ENCODE results near the gene GADD45B. TPM values are rescaled to one million over a fixed set of nuclear protein-coding genes. Genes with fewer than 3 reads are reported as not detected.

The GADD45B gene
- total RNA-seq, 1 donor from 2014 or later = 177 TPM

DNA sequence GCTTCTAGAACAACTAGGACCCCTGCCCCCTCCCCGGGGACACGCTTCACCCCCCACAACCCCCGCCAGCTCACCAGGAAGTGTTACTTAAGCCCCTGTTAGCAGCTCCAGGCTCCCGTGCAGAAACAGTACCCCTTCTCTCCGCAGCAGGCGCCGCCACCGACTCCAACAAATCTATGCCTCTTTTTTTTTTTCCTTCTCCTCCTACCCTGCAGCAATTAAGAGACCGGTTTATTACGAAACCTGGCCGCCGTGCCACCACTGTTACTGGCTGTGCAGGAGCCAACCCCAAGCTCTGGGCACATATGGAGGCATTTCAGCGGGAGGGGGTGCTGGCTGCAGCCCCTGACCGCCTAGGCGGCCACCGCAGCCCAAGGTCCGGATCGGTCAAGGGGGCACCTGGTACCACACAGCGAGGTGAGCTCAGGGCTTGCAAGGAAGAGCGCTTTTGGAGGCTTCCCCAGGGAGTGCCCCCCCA, 2.4 kb downstream of the GADD45B start:
- TF ChIP-seq, protein P1, sequence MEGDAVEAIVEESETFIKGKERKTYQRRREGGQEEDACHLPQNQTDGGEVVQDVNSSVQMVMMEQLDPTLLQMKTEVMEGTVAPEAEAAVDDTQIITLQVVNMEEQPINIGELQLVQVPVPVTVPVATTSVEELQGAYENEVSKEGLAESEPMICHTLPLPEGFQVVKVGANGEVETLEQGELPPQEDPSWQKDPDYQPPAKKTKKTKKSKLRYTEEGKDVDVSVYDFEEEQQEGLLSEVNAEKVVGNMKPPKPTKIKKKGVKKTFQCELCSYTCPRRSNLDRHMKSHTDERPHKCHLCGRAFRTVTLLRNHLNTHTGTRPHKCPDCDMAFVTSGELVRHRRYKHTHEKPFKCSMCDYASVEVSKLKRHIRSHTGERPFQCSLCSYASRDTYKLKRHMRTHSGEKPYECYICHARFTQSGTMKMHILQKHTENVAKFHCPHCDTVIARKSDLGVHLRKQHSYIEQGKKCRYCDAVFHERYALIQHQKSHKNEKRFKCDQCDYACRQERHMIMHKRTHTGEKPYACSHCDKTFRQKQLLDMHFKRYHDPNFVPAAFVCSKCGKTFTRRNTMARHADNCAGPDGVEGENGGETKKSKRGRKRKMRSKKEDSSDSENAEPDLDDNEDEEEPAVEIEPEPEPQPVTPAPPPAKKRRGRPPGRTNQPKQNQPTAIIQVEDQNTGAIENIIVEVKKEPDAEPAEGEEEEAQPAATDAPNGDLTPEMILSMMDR (IDR thresholded peaks at IDR 0.05) = peak; percentile 45
- DNase-seq (ENCODE audit: low spot score) = no peak
- no peaks in the 10 kb centered on the region for H3K27me3 Mint-ChIP-seq (ENCODE audit: low read depth)
- peak overlapping the region; percentile 95 for H3K4me3 Mint-ChIP-seq (ENCODE audit: unreplicated experiment)
- peaks cover 16% of the 10 kb centered on the region for H3K4me1 Mint-ChIP-seq (ENCODE audit: low read depth)
- peaks cover 25% of the 10 kb centered on the region for H3K36me3 Mint-ChIP-seq (ENCODE audit: low read depth)
- peak overlapping the region; percentile 99 for H3K27ac Mint-ChIP-seq (ENCODE audit: unreplicated experiment)
- peaks cover 4% of the 10 kb centered on the region for H3K9me3 Mint-ChIP-seq (ENCODE audit: low read depth)

DNA sequence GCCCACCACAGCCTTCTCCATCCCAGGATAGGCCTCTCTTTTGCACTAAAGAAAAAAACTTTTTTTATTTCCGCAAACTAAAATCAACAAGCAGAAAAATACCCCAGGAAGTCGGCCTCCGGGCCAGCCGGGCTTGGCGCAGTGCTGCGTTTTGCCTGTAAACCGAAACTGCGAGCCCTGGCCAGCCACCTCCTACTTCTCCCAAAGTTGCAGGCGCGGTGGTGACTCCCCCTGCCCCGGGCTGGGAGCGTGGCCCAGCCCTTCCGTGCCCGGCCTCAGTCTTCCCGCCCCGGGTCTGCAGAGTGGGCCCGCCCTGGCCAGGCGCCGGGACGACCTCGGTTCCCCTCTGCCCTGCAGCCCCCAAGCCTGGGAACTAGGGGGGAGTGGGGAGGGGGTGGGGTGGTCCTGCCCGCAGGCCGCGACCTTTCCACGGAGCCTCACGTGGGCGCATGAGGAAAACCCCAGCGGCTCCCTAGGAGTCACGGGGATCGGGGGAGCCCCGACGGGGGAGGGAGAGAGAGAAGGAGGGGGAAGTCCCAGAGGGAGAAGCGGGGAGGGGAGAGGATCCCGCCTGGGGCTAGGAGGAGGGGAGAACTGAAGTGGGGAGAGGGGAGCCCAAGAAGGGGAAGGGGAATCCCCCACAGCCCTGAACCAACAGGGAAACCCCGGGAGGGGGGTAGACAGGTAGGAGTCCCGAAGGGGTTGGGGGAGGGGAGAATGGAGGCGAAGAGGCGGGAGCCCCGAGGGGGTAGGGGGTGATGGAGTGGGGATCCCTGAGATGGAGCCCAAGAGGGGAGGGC, 3.0 kb downstream of the GADD45B start:
- peaks cover 10% of the 10 kb centered on the region for H3K4me1 Mint-ChIP-seq (ENCODE audit: low read depth)
- no peaks in the 10 kb centered on the region for H3K27me3 Mint-ChIP-seq (ENCODE audit: low read depth)
- H3K9me3 Mint-ChIP-seq (ENCODE audit: low read depth) = peaks cover 6% of the 10 kb centered on the region
- H3K27ac Mint-ChIP-seq (ENCODE audit: unreplicated experiment) = peak overlapping the region; percentile 99
- peaks cover 25% of the 10 kb centered on the region for H3K36me3 Mint-ChIP-seq (ENCODE audit: low read depth)
- TF ChIP-seq, protein P1 (IDR thresholded peaks at IDR 0.05) = no peak
- H3K4me3 Mint-ChIP-seq (ENCODE audit: unreplicated experiment) = peak overlapping the region; percentile 95
- DNase-seq (ENCODE audit: low spot score) = peak; percentile 93

DNA sequence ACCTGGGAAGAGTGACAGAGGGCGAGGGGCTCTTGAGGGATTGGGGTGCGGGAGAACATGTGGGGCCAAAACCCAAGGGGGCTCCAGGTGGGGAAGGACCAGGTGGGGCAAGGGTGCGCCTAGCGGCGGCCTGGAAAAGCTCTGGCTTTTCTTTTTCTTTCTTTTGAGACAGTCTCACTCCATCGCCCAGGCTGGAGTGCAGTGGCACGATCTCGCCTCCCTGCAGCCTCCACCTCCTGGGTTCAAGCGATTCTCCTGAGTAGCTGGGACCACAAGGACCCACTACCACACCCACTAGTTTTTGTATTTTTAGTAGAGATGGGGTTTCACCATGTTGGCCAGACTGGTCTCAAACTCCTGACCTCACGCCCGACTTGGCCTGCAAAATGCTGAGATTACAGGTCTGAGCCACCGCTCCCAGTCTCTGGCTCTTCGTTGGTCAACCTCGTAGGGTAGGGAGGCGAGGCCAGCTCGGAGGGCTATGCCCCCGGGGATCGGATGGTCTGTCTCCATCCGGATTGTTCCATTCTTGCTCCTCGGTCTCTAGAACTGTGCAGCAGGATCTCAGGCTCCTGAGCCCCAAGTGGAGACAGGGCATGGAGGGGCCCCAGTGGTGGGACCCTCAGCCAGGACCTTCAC, 3.7 kb downstream of the GADD45B start:
- H3K4me3 Mint-ChIP-seq (ENCODE audit: unreplicated experiment) = peak overlapping the region; percentile 95
- peaks cover 7% of the 10 kb centered on the region for H3K4me1 Mint-ChIP-seq (ENCODE audit: low read depth)
- peaks cover 25% of the 10 kb centered on the region for H3K36me3 Mint-ChIP-seq (ENCODE audit: low read depth)
- H3K9me3 Mint-ChIP-seq (ENCODE audit: low read depth) = peaks cover 7% of the 10 kb centered on the region
- no peaks in the 10 kb centered on the region for H3K27me3 Mint-ChIP-seq (ENCODE audit: low read depth)
- no peak for DNase-seq (ENCODE audit: low spot score)
- peak overlapping the region; percentile 85 for H3K27ac Mint-ChIP-seq (ENCODE audit: unreplicated experiment)
- TF ChIP-seq, protein P1 (IDR thresholded peaks at IDR 0.05) = peak; percentile 70

DNA sequence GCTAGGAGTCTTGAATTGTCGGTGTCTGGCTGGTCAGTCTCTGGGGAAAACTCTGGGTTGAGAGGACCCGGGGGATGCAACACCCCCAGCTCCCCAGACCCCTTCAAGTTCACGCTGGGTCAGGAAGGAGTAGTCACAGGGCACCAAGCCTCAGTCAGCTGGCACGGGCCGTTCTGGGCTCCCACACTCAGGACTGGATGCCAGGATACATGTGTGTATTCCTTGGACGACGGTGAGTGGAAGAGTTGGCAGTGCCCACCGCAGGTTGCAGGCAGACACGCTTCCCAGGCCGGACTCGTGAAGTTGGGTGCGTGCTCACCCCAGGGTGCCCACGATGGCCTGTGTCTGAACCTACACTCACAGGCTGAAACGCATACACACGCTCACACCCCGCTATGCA, 5.5 kb downstream of the GADD45B start:
- H3K27ac Mint-ChIP-seq (ENCODE audit: unreplicated experiment) = peak overlapping the region; percentile 34
- H3K9me3 Mint-ChIP-seq (ENCODE audit: low read depth) = peaks cover 7% of the 10 kb centered on the region
- peak; percentile 90 for DNase-seq (ENCODE audit: low spot score)
- no peak overlapping the region for H3K4me3 Mint-ChIP-seq (ENCODE audit: unreplicated experiment)
- H3K4me1 Mint-ChIP-seq (ENCODE audit: low read depth) = peaks cover 7% of the 10 kb centered on the region
- peaks cover 22% of the 10 kb centered on the region for H3K36me3 Mint-ChIP-seq (ENCODE audit: low read depth)
- TF ChIP-seq, protein P1 (IDR thresholded peaks at IDR 0.05) = no peak
- H3K27me3 Mint-ChIP-seq (ENCODE audit: low read depth) = no peaks in the 10 kb centered on the region

DNA sequence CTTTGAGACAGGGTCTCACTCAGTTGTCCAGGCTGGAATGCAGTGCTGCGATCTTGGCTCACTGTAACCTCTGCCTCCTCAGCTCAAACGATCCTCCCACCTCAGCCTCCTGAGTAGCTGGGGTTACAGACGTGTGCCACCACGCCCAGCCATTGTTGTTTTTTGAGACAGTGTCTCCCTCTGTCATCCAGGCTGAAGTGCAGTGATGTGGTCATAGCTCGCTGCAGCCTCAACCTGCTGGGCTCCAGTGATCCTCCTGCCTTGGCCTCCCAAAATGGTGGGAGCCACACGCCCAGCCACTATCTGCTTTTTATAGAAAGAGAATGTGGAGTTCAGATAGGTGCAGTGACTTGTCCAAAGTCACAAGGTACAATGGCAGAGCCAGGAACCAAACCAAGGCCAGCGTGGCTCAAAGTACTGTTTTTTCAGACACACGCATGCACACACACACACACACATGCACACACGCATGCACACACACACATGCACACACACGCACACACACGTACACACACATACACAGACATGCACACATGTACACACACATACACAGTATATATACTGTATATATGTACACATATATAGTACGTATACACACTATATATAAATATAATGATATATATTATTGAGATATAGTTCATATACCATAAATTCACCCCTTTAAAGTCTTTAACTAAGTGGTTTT, 6.6 kb downstream of the GADD45B start:
- no peak for DNase-seq (ENCODE audit: low spot score)
- TF ChIP-seq, protein P1 (IDR thresholded peaks at IDR 0.05) = no peak
- H3K27ac Mint-ChIP-seq (ENCODE audit: unreplicated experiment) = no peak overlapping the region
- H3K9me3 Mint-ChIP-seq (ENCODE audit: low read depth) = peaks cover 7% of the 10 kb centered on the region
- no peaks in the 10 kb centered on the region for H3K27me3 Mint-ChIP-seq (ENCODE audit: low read depth)
- no peak overlapping the region for H3K4me3 Mint-ChIP-seq (ENCODE audit: unreplicated experiment)
- peaks cover 7% of the 10 kb centered on the region for H3K4me1 Mint-ChIP-seq (ENCODE audit: low read depth)
- H3K36me3 Mint-ChIP-seq (ENCODE audit: low read depth) = peaks cover 11% of the 10 kb centered on the region
